GM21723 (cell line): Measurements from ENCODE around the gene RGS7.
A peak's percentile ranks its signal among the peaks of the same experiment; 100 is the strongest.
"Not testable (repeated sequence)": the region's sequence is repeated elsewhere in the genome, so short reads cannot be mapped to it uniquely, and the experiment has no call there.

Experiments
- ATAC-seq: cut with Tn5 transposase; IDR thresholded peaks from one replicate; pipeline ENCODE4 v1.9.1; 2021; ENCODE audit warnings: mild to moderate bottlenecking, moderate library complexity; ENCODE audit not compliant: unreplicated experiment

RGS7 gene

GRCh38 chr1:241090798-241091197 lies 266.2 kb downstream of the RGS7 start:
- no peak for ATAC-seq

- not testable (repeated sequence) for ATAC-seq
These were observed 267.9 kb downstream of the RGS7 start for GRCh38 chr1:241089066-241089465.

- peak; percentile 52 for ATAC-seq
These were observed 268.9 kb downstream of the RGS7 start for GRCh38 chr1:241088075-241088474.

- ATAC-seq, result no peak
These were observed 270.3 kb downstream of the RGS7 start for GRCh38 chr1:241086686-241087085.

GRCh38 chr1:241083285-241083684 lies 273.7 kb downstream of the RGS7 start:
- no peak for ATAC-seq

GRCh38 chr1:241081473-241081872 lies 275.5 kb downstream of the RGS7 start:
- ATAC-seq, result no peak

- no peak for ATAC-seq
These were observed 277.5 kb downstream of the RGS7 start for GRCh38 chr1:241079459-241079858.

GRCh38 chr1:241079047-241079446 lies 278.0 kb downstream of the RGS7 start:
- ATAC-seq, result no peak

GRCh38 chr1:241077386-241078147 lies 279.4 kb downstream of the RGS7 start:
- ATAC-seq, result no peak

GRCh38 chr1:241074507-241074906 lies 282.5 kb downstream of the RGS7 start:
- no peak for ATAC-seq

GRCh38 chr1:241068359-241068758 lies 288.6 kb downstream of the RGS7 start:
- no peak for ATAC-seq

- ATAC-seq, result no peak
These were observed 293.7 kb downstream of the RGS7 start for GRCh38 chr1:241063276-241063675.

GRCh38 chr1:241061062-241061461 lies 295.9 kb downstream of the RGS7 start:
- no peak for ATAC-seq

GRCh38 chr1:241048622-241049021 lies 308.4 kb downstream of the RGS7 start:
- no peak for ATAC-seq

GRCh38 chr1:241045659-241046058 lies 311.3 kb downstream of the RGS7 start:
- ATAC-seq, result no peak

- no peak for ATAC-seq
These were observed 322.6 kb downstream of the RGS7 start for GRCh38 chr1:241034203-241034936.

- no peak for ATAC-seq
These were observed 332.2 kb downstream of the RGS7 start for GRCh38 chr1:241024834-241025233.

GRCh38 chr1:241022366-241022765 lies 334.6 kb downstream of the RGS7 start:
- no peak for ATAC-seq

- ATAC-seq, result no peak
These were observed 335.9 kb downstream of the RGS7 start for GRCh38 chr1:241020851-241021697.

GRCh38 chr1:241012708-241013340 lies 344.2 kb downstream of the RGS7 start:
- ATAC-seq, result no peak

GRCh38 chr1:241007668-241008067 lies 349.3 kb downstream of the RGS7 start:
- no peak for ATAC-seq
